Esophagus muscularis mucosa (tissue), 4 donors: ENCODE results near the gene VWA3A.

ENCODE experiments used
- EP300 ChIP-seq: sonication (generic); formaldehyde crosslinking; IDR thresholded peaks from one replicate; pipeline ENCODE4 v1.6.1; 2017; ENCODE audit warnings: antibody characterized with exemption
- POLR2A ChIP-seq: fragments of 450-650 bp; IDR thresholded peaks from one replicate; pipeline ENCODE4 v1.6.1; 2017; ENCODE audit warnings: antibody characterized with exemption, moderate library complexity, mild to moderate bottlenecking, low read depth
- POLR2AphosphoS5 ChIP-seq, 2 donors: sonication (generic); formaldehyde crosslinking; IDR thresholded peaks; one replicate each; pipeline ENCODE4 v1.6.1; 2017; ENCODE audit warnings: antibody characterized with exemption in 2 of 2
- TF ChIP-seq, protein P1 (sequence below), 3 experiments: fragments of 200-600 bp in 2 of 3; fragments of 450-650 bp in 1 of 3; sonication (generic) in 2 of 3; IDR thresholded peaks; one replicate each; pipeline ENCODE4 v1.5.1; 2017 to 2019; ENCODE audit warnings: antibody characterized with exemption in 3 of 3, mild to moderate bottlenecking in 2 of 3, moderate library complexity in 1 of 3

- TF ChIP-seq, protein P1, sequence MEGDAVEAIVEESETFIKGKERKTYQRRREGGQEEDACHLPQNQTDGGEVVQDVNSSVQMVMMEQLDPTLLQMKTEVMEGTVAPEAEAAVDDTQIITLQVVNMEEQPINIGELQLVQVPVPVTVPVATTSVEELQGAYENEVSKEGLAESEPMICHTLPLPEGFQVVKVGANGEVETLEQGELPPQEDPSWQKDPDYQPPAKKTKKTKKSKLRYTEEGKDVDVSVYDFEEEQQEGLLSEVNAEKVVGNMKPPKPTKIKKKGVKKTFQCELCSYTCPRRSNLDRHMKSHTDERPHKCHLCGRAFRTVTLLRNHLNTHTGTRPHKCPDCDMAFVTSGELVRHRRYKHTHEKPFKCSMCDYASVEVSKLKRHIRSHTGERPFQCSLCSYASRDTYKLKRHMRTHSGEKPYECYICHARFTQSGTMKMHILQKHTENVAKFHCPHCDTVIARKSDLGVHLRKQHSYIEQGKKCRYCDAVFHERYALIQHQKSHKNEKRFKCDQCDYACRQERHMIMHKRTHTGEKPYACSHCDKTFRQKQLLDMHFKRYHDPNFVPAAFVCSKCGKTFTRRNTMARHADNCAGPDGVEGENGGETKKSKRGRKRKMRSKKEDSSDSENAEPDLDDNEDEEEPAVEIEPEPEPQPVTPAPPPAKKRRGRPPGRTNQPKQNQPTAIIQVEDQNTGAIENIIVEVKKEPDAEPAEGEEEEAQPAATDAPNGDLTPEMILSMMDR (IDR thresholded peaks at IDR 0.05) = no peak
- TF ChIP-seq POLR2AphosphoS5 (IDR thresholded peaks at IDR 0.05) = no peak
- TF ChIP-seq POLR2A = no peak
- TF ChIP-seq EP300 = no peak
Observed at GRCh38 chr16:22177968-22178930, 85.9 kb downstream of the VWA3A start.
